A673 (cell line): ENCODE results near the gene MAML2. TPM values are rescaled to one million over a fixed set of nuclear protein-coding genes. Genes with fewer than 3 reads are reported as not detected.

Source experiments
- BruUV-seq: library from RNA; stranded (reverse); fragments of 400-500 nt; replicated peaks from 2 replicates; lab custom pipeline; 2021; lab: Mats Ljungman, UMichigan
- CTCF ChIA-PET: fragments of 300-600 bp; sonication (Branson Sonifier 250); formaldehyde crosslinking; loops from one replicate; lab custom pipeline; 2022; ENCODE audit warnings: antibody characterized with exemption; lab: Charles Lee
- POLR2A ChIA-PET: fragments of 300-600 bp; sonication (Branson Sonifier 250); formaldehyde crosslinking; loops from one replicate; lab custom pipeline; 2022; ENCODE audit warnings: antibody characterized with exemption; ENCODE audit not compliant: low non-redundant PET; lab: Charles Lee
- DNase-seq: peaks from one replicate; pipeline ENCODE4 v3.0.0-alpha.2; 2015; ENCODE audit warnings: low spot score
- H3K27ac ChIP-seq: fragments of 200-600 bp; sonication (generic); 2 replicates; pipeline ENCODE4 v1.5.1; 2016; ENCODE audit warnings: mixed run types, low read depth, mild to moderate bottlenecking, mixed read lengths, antibody characterized with exemption, low read length; ENCODE audit not compliant: poor library complexity, severe bottlenecking
- H3K27me3 ChIP-seq: fragments of 200-600 bp; sonication (generic); replicated peaks from 2 replicates; pipeline ENCODE4 v1.6.1; 2017; ENCODE audit warnings: mixed run types, low read depth, mild to moderate bottlenecking, mixed read lengths, antibody characterized with exemption, low read length; ENCODE audit not compliant: insufficient read depth, poor library complexity
- H3K36me3 ChIP-seq: fragments of 200-600 bp; sonication (generic); 2 replicates; pipeline ENCODE4 v1.6.1; 2016; ENCODE audit warnings: mixed run types, mild to moderate bottlenecking, mixed read lengths, antibody characterized with exemption, low read length; ENCODE audit not compliant: insufficient read depth, poor library complexity, severe bottlenecking
- H3K4me1 ChIP-seq: fragments of 200-600 bp; sonication (generic); 2 replicates; pipeline ENCODE4 v1.6.1; 2017; ENCODE audit warnings: mixed run types, mild to moderate bottlenecking, mixed read lengths, antibody characterized with exemption, low read length; ENCODE audit not compliant: insufficient read depth, poor library complexity, severe bottlenecking
- H3K4me3 ChIP-seq: fragments of 200-600 bp; sonication (generic); 2 replicates; pipeline ENCODE4 v1.5.1; 2016; ENCODE audit warnings: low read depth, mixed run types, mild to moderate bottlenecking, mixed read lengths, low read length; ENCODE audit not compliant: poor library complexity, severe bottlenecking
- H3K9me3 ChIP-seq: fragments of 200-600 bp; sonication (generic); 2 replicates; pipeline ENCODE4 v1.6.1; 2016; ENCODE audit warnings: mixed run types, low read depth, mild to moderate bottlenecking, mixed read lengths, antibody characterized with exemption, low read length; ENCODE audit not compliant: poor library complexity, severe bottlenecking
- EZH2 ChIP-seq: fragments of 200-600 bp; sonication (generic); IDR thresholded peaks from 2 replicates; pipeline ENCODE4 v1.6.1; 2017; ENCODE audit warnings: borderline replicate concordance, low read depth, mild to moderate bottlenecking, mixed read lengths, antibody characterized with exemption, low read length; ENCODE audit not compliant: poor library complexity, severe bottlenecking
- intact Hi-C: fragments of 100-400 bp; cut with micrococcal nuclease; formaldehyde crosslinking; loops from one replicate; pipeline ENCODE4 v1.10.0; 2022; ENCODE audit not compliant: unreplicated experiment
- total RNA-seq: library from RNA; stranded (reverse); gene quantifications from 2 replicates; pipeline ENCODE4 v1.2.3, GENCODE V29; 2021
- TF ChIP-seq, protein P1 (sequence below): fragments of 300-800, 200-600 bp; sonication (generic); conservative IDR thresholded peaks from 2 replicates; pipeline ENCODE4 v1.5.1; 2017; ENCODE audit warnings: low read depth, mild to moderate bottlenecking, antibody characterized with exemption, low read length, moderate library complexity, mixed read lengths

Gene MAML2
- total RNA-seq, 1 experiment from 2014 or later: 6.4 TPM

DNA sequence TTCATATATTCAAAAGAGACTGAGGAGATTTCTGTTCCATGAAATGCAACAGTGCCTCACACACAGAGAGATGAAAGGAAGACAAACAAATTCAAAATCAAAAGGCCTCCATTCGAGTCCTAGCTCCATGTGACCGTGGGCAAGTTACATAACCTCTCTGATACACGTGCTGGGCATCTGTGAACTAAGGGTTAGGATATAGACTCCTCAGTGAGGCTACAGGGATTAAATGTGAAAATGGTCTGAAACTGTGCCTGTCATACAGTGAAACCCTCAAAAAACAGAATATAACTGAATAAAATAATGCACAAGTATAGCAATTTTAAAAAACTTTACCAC is 307.3 kb downstream of the MAML2 start:
- ChIA-PET POLR2A (no interaction called here), CTCF (no interaction called here)
- Histone ChIP-seq H3K27me3 (no peaks in the 10 kb centered on the region), H3K36me3 (no peaks in the 10 kb centered on the region), H3K4me1 (no peaks in the 10 kb centered on the region), H3K4me3 (no peak overlapping the region), H3K27ac (no peak overlapping the region), H3K9me3 (no peaks in the 10 kb centered on the region)
- intact Hi-C loops: no loop called here
- no peak for DNase-seq
- no TSS peak for BruUV-seq
- TF ChIP-seq, protein P1, sequence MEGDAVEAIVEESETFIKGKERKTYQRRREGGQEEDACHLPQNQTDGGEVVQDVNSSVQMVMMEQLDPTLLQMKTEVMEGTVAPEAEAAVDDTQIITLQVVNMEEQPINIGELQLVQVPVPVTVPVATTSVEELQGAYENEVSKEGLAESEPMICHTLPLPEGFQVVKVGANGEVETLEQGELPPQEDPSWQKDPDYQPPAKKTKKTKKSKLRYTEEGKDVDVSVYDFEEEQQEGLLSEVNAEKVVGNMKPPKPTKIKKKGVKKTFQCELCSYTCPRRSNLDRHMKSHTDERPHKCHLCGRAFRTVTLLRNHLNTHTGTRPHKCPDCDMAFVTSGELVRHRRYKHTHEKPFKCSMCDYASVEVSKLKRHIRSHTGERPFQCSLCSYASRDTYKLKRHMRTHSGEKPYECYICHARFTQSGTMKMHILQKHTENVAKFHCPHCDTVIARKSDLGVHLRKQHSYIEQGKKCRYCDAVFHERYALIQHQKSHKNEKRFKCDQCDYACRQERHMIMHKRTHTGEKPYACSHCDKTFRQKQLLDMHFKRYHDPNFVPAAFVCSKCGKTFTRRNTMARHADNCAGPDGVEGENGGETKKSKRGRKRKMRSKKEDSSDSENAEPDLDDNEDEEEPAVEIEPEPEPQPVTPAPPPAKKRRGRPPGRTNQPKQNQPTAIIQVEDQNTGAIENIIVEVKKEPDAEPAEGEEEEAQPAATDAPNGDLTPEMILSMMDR: no peak
- no peak for TF ChIP-seq EZH2

DNA sequence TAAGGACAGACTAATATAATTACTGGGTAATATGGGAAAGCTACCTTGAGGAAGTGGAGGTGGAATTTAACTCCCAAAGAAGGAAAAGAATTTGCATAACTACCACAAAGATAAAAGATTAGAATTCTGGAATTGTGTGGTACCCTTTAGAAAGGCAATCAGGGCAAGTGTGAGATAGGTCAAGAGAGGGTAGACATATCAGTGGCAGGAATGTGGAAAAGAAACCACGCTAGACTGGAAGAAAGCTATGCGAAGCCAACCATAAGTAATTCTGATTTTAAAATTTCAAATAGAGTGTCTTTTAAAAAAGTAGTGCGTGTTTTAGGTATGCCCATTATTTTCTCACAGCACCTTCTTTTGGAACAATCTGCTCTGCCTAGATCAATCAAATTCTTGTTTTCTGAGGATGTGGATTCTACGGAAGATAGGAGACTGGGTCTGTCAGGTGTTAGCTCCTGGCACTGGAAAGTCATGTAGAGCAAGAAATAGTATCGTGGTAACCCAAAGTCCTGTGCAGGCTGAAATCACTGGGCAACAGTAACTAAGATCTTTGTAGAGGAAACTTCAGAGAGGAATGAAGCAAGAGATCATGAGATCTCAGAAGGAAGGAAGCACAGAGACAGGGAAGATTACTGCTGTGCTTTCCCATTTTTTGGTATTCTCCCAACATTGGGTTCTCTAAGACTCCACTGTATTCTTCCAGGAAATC is 307.8 kb downstream of the MAML2 start:
- H3K36me3 ChIP-seq: no peaks in the 10 kb centered on the region
- no peak for DNase-seq
- no peaks in the 10 kb centered on the region for H3K27me3 ChIP-seq
- H3K4me3 ChIP-seq: no peak overlapping the region
- ChIA-PET CTCF (interaction anchor here (0.6 kb wide), 1 partner anchor 270 kb away, joined by 7 read pairs; no protein-coding TSS in a partner anchor), POLR2A (no interaction called here)
- intact Hi-C loops: no loop called here
- no peak overlapping the region for H3K27ac ChIP-seq
- no TSS peak for BruUV-seq
- no peaks in the 10 kb centered on the region for H3K9me3 ChIP-seq
- TF ChIP-seq, protein P1: no peak
- TF ChIP-seq EZH2: no peak
- H3K4me1 ChIP-seq: no peaks in the 10 kb centered on the region

GRCh38 chr11:96033599-96033998 is 309.4 kb downstream of the MAML2 start:
- TF ChIP-seq, protein P1: no peak
- TF ChIP-seq EZH2: no peak
- H3K4me1 ChIP-seq: peaks cover 8% of the 10 kb centered on the region
- H3K4me3 ChIP-seq: no peak overlapping the region
- H3K27ac ChIP-seq: no peak overlapping the region
- no peaks in the 10 kb centered on the region for H3K27me3 ChIP-seq
- ChIA-PET POLR2A (no interaction called here), CTCF (no interaction called here)
- no peak for DNase-seq
- H3K36me3 ChIP-seq: no peaks in the 10 kb centered on the region
- H3K9me3 ChIP-seq: no peaks in the 10 kb centered on the region
- no TSS peak for BruUV-seq
- intact Hi-C loops: no loop called here
